KOPT-K1 (cell line): Measurements from ENCODE around the gene ADD1.
"Not testable (repeated sequence)": the region's sequence is repeated elsewhere in the genome, so short reads cannot be mapped to it uniquely, and the experiment has no call there.

ENCODE experiments used
- H3K27ac ChIP-seq: fragments of 200-600 bp; sonication (generic); 2 replicates; pipeline ENCODE4 v1.5.1; 2016; ENCODE audit warnings: antibody characterized with exemption, mild to moderate bottlenecking, low read depth, low read length; ENCODE audit not compliant: poor library complexity, severe bottlenecking
- H3K36me3 ChIP-seq: fragments of 200-600 bp; sonication (generic); 2 replicates; pipeline ENCODE4 v1.5.1; 2017; ENCODE audit warnings: antibody characterized with exemption, mild to moderate bottlenecking, low read length, moderate library complexity; ENCODE audit not compliant: insufficient read depth
- H3K9me3 ChIP-seq: fragments of 200-600 bp; sonication (generic); 2 replicates; pipeline ENCODE4 v1.5.1; 2017; ENCODE audit warnings: antibody characterized with exemption, low read length, mild to moderate bottlenecking; ENCODE audit not compliant: insufficient read depth, poor library complexity, severe bottlenecking

The ADD1 gene

GRCh38 chr4:2944091-2944482, 100.4 kb downstream of the ADD1 start:
- Histone ChIP-seq H3K9me3 (no peaks in the 10 kb centered on the region), H3K36me3 (peaks cover 99% of the 10 kb centered on the region), H3K27ac (no peak overlapping the region)

GRCh38 chr4:2944586-2945526, 101.2 kb downstream of the ADD1 start:
- no peak overlapping the region for H3K27ac ChIP-seq
- peaks cover 99% of the 10 kb centered on the region for H3K36me3 ChIP-seq
- no peaks in the 10 kb centered on the region for H3K9me3 ChIP-seq

- H3K9me3 ChIP-seq, H3K27ac ChIP-seq: not testable (repeated sequence)
- peaks cover 99% of the 10 kb centered on the region for H3K36me3 ChIP-seq
Measured at GRCh38 chr4:2945619-2946604, 102.3 kb downstream of the ADD1 start.

DNA sequence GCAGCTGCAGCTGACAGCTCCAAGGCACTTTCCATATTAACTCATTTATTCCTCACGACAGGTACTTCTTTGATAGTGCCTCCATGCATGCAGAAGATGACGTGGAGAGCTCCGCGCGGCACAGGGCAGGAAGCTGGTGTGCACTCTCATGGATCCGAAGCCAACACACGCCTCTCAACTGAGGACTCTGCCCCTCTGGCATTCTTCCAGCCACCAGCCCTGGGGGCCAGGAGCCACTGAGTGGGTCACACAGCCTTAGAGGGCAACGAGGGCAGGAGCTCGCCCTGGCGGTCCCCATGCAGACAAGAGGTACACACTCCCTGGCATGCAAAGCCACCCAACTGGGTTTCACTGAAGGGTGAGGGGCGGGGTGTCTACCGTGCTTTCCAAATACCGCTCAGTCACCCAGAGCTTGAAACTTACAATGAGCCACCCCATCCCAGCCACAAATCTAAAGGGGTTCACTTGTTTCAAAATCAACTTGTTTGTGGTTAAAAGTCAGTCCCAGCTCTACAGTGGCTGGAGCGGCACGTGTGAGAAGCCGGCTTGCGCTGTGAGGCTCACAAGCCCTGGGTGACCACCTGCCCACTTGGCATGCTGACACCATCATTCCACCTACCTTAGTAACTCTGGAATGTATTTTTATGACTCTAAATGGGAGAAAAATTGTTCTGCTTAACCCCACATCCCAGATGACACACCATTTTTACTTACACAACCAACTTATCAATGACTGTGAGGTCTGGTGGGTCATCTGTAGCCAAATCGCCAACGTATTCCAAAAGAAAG, 103.4 kb downstream of the ADD1 start:
- H3K36me3 ChIP-seq: peaks cover 99% of the 10 kb centered on the region
- no peak overlapping the region for H3K27ac ChIP-seq
- H3K9me3 ChIP-seq: no peaks in the 10 kb centered on the region

- peaks cover 99% of the 10 kb centered on the region for H3K36me3 ChIP-seq
- H3K27ac ChIP-seq: no peak overlapping the region
Measured at GRCh38 chr4:2947926-2948325, 104.3 kb downstream of the ADD1 start.

GRCh38 chr4:2948895-2949781, 105.5 kb downstream of the ADD1 start:
- H3K9me3 ChIP-seq: no peaks in the 10 kb centered on the region
- H3K27ac ChIP-seq: no peak overlapping the region
- peaks cover 99% of the 10 kb centered on the region for H3K36me3 ChIP-seq

More at GRCh38 chr4:2947926-2948325, 104.3 kb downstream of the ADD1 start:
- no peaks in the 10 kb centered on the region for H3K9me3 ChIP-seq

DNA sequence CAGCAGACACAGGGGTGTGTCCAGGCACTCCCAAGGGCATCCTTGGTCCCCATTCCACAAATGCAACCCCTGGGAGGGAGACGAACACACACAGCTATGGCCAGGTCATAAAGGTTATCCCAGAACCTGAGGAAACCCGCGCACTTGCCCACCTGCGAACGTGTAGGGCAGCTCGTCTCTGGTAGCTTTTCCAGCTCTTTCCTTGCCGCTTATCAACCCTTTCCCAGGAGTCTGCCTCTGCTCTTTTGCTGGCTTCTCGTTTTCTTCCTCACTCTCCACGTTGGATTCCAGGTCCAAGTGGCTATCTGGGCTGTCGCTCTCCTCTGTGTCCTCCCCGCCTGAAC, 106.1 kb downstream of the ADD1 start:
- no peaks in the 10 kb centered on the region for H3K9me3 ChIP-seq
- H3K36me3 ChIP-seq: peaks cover 99% of the 10 kb centered on the region
- H3K27ac ChIP-seq: no peak overlapping the region

DNA sequence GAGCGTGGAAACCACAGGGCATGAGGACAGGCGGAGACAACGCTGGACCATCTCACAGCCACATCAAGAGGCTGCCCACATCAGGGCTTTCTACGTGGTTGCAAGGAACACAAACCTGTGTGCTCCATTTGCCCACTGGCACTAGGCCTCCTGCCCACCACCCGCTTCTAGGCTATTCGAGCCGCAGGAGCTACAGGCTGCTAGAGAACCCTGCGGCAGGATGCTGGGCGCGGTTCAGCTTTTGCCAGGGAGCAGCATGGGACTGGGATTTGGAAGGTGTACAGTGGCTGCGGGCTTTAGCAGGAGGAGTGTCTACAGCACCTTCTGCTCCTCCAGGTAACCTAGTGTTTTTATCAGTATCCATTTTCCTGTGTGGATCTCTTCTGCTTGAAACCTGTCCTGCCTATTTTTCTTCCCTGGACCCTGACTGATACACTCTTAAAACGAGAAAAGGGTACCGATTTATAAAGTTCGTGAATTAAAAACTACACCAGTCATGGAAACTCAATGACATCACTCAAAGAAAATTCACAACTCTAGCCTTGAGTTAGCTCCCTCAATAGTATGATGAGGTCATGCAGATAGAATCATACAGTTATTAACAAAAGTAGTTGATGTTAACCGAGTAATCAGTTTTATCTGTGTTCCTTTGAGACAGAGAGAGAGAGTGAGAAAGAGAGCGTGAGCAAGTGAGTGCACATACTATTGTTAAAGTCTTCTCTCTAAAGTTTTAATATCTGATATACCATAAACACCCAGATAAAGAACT, 106.8 kb downstream of the ADD1 start:
- no peak overlapping the region for H3K27ac ChIP-seq
- H3K9me3 ChIP-seq: no peaks in the 10 kb centered on the region
- peaks cover 97% of the 10 kb centered on the region for H3K36me3 ChIP-seq

- Histone ChIP-seq H3K27ac (no peak overlapping the region), H3K36me3 (peaks cover 97% of the 10 kb centered on the region), H3K9me3 (no peaks in the 10 kb centered on the region)
Measured at GRCh38 chr4:2953496-2953895, 109.9 kb downstream of the ADD1 start.

DNA sequence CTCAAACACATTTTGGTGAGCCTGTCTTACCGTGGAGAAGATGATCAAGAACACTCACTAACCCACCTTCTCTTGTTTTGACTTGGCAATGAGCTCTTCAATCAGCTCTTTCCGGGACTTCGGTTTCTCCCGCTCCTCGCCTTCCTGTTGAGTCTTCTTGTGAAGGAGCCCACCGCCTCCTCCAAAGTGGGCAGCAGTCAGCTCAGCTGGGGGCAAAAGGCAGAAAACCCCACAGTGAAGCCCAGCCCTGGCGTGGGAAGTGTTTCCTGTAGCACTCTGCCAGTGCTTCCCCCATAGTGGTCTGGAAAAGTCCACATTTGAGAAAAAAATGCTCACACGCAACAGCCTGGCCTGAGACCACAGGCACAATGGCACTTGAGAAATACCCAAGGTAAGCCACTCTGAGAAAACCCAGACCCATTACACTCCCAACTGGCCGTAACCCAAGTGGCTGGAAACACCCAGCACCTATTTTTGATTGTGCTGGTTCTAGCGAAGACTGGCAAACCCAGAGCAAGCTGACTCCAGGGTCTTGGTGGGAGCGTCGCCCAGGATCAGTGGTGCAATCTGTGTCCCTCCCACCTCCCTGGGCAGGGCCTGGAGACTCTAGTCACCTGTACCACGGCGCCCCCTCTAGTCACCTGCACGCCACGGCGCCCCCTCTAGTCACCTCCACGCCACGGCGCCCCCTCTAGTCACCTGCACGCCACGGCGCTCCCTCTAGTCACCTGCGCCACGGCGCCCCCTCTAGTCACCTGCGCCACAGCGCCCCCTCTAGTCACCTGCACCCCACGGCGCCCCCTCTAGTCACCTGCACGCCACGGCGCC, 110.9 kb downstream of the ADD1 start:
- no peak overlapping the region for H3K27ac ChIP-seq
- no peaks in the 10 kb centered on the region for H3K9me3 ChIP-seq
- peaks cover 97% of the 10 kb centered on the region for H3K36me3 ChIP-seq

GRCh38 chr4:2955186-2956044, 111.8 kb downstream of the ADD1 start:
- H3K36me3 ChIP-seq: peaks cover 97% of the 10 kb centered on the region
- H3K9me3 ChIP-seq, H3K27ac ChIP-seq: not testable (repeated sequence)

GRCh38 chr4:2958446-2958845, 114.8 kb downstream of the ADD1 start:
- peaks cover 73% of the 10 kb centered on the region for H3K36me3 ChIP-seq

More at GRCh38 chr4:2958446-2958845, 114.8 kb downstream of the ADD1 start:
- H3K27ac ChIP-seq: no peak overlapping the region
- H3K9me3 ChIP-seq: no peaks in the 10 kb centered on the region
